Measurements from ENCODE around the gene TRIM40.

The TRIM40 gene

GRCh38 chr6:30097902-30098768, 37.8 kb upstream of the TRIM40 start:
- no peak for DNase-seq (ENCODE audit: extremely low read depth, low read depth)
- TF ChIP-seq, protein P1, sequence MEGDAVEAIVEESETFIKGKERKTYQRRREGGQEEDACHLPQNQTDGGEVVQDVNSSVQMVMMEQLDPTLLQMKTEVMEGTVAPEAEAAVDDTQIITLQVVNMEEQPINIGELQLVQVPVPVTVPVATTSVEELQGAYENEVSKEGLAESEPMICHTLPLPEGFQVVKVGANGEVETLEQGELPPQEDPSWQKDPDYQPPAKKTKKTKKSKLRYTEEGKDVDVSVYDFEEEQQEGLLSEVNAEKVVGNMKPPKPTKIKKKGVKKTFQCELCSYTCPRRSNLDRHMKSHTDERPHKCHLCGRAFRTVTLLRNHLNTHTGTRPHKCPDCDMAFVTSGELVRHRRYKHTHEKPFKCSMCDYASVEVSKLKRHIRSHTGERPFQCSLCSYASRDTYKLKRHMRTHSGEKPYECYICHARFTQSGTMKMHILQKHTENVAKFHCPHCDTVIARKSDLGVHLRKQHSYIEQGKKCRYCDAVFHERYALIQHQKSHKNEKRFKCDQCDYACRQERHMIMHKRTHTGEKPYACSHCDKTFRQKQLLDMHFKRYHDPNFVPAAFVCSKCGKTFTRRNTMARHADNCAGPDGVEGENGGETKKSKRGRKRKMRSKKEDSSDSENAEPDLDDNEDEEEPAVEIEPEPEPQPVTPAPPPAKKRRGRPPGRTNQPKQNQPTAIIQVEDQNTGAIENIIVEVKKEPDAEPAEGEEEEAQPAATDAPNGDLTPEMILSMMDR (IDR thresholded peaks at IDR 0.05; ENCODE audit: low read depth, low read length, missing control alignments): no peak
- H3K4me3 ChIP-seq (replicated peaks; ENCODE audit: low read depth, low read length): no peak overlapping the region

DNA sequence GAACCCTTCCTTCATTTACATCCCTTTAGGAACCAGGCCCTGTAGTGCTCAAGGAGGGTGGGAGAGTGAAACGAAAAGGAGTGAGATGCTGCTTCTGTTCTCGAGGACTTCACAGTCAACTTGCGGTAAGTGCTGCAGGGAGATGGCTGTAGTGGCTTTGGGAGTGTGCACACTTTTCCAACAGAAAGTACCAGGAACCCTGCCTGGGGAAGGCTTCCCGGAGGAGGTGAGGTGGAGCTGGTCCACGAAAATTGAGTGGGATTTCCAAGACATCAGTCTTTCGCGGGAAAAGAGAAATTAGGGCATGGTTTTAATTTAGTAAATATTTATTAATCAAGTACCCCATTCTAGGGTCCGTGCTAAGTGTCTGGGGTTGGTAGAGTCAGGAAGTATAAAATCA, 35.8 kb upstream of the TRIM40 start:
- 0 out of 2 replicates have a peak overlapping the region, but pooled peaks have one; percentile 18 for H3K4me3 ChIP-seq (replicated peaks; ENCODE audit: low read depth, low read length)
- DNase-seq (ENCODE audit: extremely low read depth, low read depth): no peak
- TF ChIP-seq, protein P1 (IDR thresholded peaks at IDR 0.05; ENCODE audit: low read depth, low read length, missing control alignments): no peak

GRCh38 chr6:30100585-30101443, 35.1 kb upstream of the TRIM40 start:
- DNase-seq (ENCODE audit: extremely low read depth, low read depth): no peak
- TF ChIP-seq, protein P1 (IDR thresholded peaks at IDR 0.05; ENCODE audit: low read depth, low read length, missing control alignments): no peak
- peak overlapping the region; percentile 18 for H3K4me3 ChIP-seq (replicated peaks; ENCODE audit: low read depth, low read length)

DNA sequence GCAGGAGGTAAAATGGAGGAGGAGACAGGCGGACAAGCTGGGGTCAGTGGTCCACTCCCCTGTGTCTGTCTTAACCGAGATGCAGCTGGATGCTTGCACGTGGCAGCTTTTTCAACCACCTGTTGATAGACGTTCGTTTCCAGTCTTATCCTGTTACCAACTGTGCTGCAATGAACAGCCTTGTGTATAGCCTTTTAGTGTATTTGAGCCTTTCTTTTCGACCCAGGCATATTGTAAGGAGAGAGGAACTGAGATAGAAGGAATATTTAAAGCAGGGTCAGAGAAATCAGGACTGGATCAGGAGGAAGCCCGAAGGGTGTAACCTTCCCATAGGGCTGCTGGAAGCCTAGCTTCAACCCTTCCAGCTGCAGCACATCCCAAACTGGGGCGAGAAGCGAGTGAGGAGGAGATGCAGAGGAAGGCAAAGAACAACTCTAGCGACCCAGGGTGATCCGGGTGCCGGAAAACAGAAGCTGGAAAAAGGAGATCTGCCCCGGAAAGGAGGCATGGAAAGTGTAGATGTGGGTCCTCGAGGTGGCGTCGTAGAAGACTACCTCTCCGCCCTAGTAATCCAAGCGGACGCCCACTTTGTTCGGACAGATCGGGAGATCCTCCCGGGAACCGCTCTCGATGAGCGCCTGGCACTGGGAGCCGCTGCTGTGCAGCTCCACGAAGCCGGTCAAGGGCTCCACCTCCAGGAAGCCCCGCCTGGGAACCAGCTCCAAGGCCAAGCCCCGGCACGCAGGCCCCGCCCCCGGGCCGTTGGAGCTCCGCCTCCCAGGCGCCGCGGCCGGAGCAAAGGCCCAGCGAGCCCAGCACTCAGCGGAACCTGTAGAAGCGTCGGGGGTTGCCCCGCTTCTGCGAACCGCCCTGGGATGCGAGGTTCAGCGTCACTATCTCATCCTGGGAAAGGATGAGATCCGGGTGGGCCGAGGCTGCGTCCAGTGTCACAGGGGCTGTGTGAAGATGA, 34.2 kb upstream of the TRIM40 start:
- TF ChIP-seq, protein P1 (IDR thresholded peaks at IDR 0.05; ENCODE audit: low read depth, low read length, missing control alignments): no peak
- DNase-seq (ENCODE audit: extremely low read depth, low read depth): peak; percentile 33
- H3K4me3 ChIP-seq (replicated peaks; ENCODE audit: low read depth, low read length): peak overlapping the region; percentile 26

DNA sequence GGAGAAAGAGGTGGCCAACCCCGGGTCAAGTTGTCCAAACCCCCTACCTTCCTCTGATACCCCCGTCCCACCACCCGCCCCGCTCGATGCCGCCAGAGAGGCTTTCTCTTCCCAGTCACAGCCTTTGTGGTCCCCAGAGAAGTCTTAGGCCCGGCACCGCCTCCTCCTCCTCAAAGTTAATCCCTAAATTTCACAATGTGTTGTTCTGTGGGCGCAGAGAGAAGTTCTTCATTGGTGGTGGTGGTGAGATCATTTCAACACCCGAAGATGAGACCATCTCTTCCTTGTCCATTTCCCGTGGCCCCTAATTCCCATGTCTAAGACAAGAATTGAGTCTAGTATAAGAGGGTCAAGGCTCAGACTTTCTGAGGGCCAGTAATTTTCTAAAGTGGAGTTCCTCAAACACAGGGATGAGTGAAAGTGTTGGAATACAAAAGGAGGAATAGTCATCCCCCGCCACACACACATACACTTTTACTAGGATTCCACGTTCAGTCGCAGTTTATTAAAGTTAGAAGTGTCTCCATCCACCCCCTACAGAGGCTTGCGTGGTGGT, 33.4 kb upstream of the TRIM40 start:
- DNase-seq (ENCODE audit: extremely low read depth, low read depth): no peak
- TF ChIP-seq, protein P1 (IDR thresholded peaks at IDR 0.05; ENCODE audit: low read depth, low read length, missing control alignments): no peak

More for the DNA sequence above, 33.4 kb upstream of the TRIM40 start:
- H3K4me3 ChIP-seq (replicated peaks; ENCODE audit: low read depth, low read length): peak overlapping the region; percentile 26; the same call in 1 of the 2 replicates

Measured in HFF-Myc (cell line).